GM21423 (cell line): ENCODE data around the gene PMS1.
"Not testable (repeated sequence)": the region's sequence is repeated elsewhere in the genome, so short reads cannot be mapped to it uniquely, and the experiment has no call there.

ENCODE experiments used
- ATAC-seq: cut with Tn5 transposase; IDR thresholded peaks from one replicate; pipeline ENCODE4 v1.9.1; 2021; ENCODE audit warnings: mild to moderate bottlenecking, moderate library complexity; ENCODE audit not compliant: unreplicated experiment

Gene PMS1

DNA sequence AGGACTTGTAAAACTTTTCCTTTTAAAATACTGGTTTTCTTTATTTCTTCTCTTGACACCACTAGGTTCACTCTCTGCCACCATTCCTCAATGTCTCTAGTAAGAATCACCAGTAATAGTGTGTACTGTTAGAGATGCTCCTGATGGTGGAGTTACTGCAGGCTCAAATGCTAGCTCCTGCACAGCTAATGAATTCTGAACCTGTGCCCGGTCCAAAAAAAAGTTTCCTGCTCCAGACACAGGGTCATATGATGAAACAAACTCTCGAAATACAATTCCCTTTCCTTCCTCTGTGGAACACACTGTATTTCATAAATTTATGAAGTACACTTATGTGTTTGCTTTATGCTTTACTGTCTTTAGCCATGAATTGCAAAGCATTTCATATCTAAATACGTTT lies 19.2 kb downstream of the PMS1 start:
- ATAC-seq, result no peak

DNA sequence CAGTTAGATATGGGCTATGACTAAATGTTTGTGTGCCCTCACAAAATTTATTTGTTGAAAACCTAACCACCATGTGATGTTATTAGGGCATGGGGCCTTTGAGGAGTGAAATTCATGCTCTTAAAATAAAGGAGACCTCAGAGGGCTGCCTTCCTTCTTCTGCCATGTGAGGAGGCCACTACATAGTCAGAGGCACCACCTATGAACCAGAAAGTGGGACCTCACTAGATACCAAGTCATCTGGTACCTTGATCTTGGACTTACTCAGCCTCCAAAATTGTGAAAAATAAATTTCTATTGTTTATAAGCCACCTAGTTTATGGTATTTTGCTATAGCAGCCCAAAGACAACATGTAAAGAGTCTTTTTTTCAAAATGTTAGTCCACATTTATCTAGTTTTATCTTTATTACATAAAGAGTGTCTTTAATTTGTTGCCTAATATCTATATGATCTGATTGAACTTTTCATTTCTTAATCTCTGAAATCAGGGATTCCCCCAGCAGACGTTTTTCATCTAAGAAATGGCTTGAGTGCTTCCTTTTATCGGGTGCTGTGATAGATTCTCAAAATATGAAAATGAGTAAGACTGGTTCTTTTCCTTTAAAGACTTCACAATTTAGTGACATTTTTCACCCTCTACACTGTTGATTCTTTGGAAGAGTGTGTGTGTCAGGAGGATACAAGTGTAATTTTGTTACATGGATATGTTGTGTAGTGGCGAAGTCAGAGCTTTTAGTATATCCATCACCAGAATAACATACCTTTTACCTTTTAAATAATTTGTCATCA lies 34.2 kb downstream of the PMS1 start:
- no peak for ATAC-seq

- ATAC-seq, result no peak
Measured at GRCh38 chr2:189819297-189819704, 35.1 kb downstream of the PMS1 start.

GRCh38 chr2:189821953-189822748 lies 37.9 kb downstream of the PMS1 start:
- ATAC-seq, result no peak

- no peak for ATAC-seq
Measured at GRCh38 chr2:189824694-189825396, 40.6 kb downstream of the PMS1 start.

DNA sequence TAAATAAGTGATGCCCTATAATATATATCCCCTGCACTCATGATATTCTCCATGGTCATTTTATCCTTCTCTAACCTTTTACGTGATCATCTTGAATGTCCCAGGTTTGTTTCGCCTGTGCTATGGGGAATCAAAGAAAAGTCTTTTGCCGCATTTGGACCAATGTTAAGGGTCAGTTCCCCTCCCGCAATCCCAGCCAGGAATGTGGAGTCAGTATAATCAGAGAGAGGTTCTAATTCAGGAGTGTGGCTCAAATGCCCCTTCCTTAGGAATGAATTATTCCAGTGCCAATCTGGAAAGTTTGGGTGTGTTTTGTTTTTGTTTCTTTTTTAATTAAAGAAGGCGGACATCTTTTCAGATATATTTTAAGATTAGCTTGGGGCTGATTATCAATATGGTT lies 41.8 kb downstream of the PMS1 start:
- no peak for ATAC-seq

DNA sequence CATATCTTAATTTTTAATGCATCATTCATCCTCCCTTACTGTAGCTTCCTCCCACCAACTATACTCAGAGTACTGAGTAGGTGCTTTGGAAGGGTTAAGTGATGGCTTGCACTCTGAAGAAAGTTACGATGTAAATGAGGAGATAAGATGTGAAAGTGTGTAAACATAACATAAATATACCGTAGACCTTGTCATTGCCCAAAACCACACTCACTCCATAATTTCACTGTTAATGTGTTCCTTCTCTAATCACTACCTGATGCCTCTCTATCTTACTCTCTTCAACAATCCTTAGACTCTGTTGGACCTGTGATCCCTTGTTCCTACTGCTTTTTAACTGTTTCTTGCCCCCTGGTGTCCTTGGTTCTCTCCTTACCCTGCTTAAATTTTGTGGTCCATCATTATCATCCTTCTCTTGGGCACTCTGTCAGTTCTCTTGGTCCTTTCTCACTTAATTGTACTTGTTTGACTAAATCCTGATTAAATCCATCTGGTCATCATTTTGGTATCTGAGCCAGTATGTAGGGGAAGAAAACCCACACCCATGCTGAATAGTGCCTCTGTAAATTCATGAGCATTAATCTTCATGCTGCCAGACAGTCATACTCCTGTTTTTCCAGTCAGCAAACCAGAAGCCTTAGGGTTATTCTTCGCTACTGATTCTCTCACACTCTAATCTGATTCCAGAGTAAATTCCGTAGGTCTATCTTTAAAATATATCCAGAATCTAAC lies 45.0 kb downstream of the PMS1 start:
- no peak for ATAC-seq

- ATAC-seq, result no peak
Measured at GRCh38 chr2:189830510-189830909, 46.3 kb downstream of the PMS1 start.

DNA sequence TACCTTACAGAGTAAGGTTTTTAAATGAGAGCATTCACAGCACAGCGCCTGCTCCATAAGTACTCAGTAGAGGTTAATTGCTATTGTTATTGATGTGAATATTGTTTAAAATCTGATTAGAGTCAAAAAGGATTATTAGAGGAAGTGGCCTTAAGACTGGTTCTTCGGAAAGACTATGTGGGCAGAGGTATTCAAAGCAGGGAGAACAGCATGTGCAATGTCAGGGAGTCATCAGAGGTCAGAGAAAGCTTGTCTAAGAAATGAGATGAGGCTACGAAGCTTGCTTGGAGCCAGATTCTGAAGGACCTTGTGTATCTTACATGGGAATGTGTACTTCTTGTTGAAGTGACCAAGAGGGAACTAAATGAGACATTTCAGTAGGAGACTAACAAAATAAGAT lies 49.8 kb downstream of the PMS1 start:
- no peak for ATAC-seq

GRCh38 chr2:189834642-189835041 lies 50.4 kb downstream of the PMS1 start:
- not testable (repeated sequence) for ATAC-seq

DNA sequence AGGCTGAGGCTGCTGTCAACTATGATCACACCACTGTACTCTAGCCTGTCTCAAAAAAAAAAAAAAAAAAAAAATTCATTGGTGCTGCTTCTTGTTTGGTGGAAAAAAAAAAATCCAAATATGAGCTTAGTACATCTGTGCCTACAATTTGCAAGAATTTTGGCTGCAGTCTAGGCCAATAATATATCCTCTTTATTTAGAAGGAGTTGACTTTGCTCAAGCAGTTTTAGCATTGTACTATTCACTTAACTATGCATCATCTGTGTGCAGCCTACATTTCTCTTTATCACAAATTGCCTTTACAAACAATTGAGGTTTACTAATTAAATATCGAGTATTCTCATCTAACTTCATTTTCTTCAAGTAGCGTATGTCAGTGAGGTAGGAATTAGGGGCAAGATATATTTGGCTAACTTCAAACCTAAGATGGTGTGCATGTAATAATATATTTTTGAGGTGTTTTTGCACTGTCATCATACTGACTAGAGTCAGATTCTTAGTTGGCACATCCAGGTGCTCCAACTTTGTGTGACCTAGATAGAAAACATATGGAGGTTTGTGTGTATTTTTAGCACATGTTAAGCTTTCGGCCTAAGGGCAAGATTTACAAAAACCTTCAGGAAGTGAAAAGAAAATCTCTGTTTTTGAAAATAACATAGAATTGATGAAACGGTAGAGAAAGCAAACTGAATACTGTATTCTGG lies 51.8 kb downstream of the PMS1 start:
- no peak for ATAC-seq

DNA sequence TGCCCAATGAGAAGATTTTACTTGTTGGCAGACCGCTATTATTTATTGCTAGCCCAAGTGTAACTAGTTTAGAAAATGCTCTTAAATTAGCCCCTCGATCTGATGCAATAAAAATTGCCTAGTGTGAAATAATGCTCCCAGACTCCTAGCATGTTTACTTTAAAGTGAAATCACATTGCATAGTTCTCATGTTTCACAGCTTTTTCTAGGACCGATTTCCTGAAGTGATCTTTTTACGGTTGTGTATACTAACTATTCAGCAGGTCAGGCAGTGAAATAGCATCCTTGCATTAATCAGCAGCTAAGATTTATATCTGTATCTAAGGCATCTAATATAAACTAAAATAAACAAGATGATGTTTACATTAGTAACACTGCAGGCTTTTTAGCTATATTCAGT lies 52.4 kb downstream of the PMS1 start:
- no peak for ATAC-seq

DNA sequence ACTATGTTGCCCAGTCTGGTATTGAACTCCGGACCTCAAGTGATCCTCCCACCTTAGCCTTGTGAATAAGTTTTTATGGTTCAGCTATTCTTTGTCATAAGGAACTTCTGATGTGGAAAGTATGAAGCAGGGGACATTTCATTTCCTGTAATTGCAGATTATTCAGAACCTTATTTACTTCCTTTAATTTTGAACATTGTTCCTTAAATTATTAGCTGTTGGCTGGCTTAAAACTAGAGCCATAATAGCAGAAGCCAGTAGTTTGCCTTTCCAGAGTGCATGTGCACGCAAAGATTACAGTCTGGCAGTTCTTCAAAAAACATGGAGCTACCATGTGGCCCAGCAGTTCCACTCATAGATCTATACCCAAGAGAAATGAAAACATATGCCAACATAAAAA lies 53.1 kb downstream of the PMS1 start:
- ATAC-seq, result no peak

DNA sequence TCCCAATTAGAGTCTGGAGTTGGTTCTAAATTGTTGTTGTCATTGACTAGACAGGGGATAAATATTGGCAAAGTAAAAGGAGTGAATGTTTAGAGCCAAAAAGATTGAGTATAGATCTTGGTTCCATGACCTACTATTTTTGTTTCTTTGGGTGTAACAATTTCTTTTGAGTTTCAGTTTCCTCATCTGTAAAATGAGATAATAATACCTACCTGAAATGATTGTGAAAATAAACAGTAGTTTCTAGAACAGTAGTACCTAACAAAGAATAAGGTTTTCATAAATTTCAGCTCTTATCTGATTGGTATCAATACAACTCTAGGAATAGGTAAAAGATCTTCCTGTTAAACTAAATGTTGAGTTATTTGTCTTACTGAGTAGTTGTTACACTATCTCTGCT lies 56.8 kb downstream of the PMS1 start:
- ATAC-seq, result no peak

DNA sequence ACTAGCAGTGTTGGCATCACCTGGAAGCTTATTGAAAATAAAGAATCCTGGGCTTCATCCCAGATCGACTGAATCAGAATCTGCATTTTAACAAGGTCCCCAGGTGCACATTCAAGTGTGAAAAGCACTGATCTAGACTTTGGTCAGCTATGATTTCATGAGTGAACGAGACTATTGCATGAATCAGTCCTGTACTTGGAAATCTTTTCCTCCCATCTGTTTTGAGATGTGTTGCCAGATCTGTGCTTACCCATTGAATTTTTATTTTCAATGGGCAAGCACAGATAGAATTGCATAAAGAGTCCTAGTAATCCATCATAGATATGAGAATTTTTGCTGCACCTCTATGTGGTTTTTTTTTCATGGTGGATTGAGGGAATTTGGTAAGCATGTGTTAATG lies 64.0 kb downstream of the PMS1 start:
- ATAC-seq, result no peak

- ATAC-seq, result no peak
Measured at GRCh38 chr2:189849550-189849949, 65.3 kb downstream of the PMS1 start.

- ATAC-seq, result no peak
Measured at GRCh38 chr2:189851174-189851826, 67.0 kb downstream of the PMS1 start.

GRCh38 chr2:189854187-189854586 lies 69.9 kb downstream of the PMS1 start:
- ATAC-seq, result no peak

GRCh38 chr2:189854940-189855339 lies 70.7 kb downstream of the PMS1 start:
- no peak for ATAC-seq

- ATAC-seq, result no peak
Measured at GRCh38 chr2:189858291-189858690, 74.0 kb downstream of the PMS1 start.
